Activated CD4-positive, alpha-beta T cell treated with anti-CD3 and anti-CD28 coated beads, Interleukin-2, amount 50 U/mL, for 24 hours (primary cell): ENCODE measurements around the gene LRRC27.
A peak's percentile ranks its signal among the peaks of the same experiment; 100 is the strongest.
"Not testable (repeated sequence)": the region's sequence is repeated elsewhere in the genome, so short reads cannot be mapped to it uniquely, and the experiment has no call there.

Experiments used
- DNase-seq, 2 donors: peaks; one replicate each; pipeline ENCODE4 v3.0.0-alpha.2; 2020; ENCODE audit warnings: low read depth in 1 of 2, low spot score in 1 of 2

The LRRC27 gene

DNA sequence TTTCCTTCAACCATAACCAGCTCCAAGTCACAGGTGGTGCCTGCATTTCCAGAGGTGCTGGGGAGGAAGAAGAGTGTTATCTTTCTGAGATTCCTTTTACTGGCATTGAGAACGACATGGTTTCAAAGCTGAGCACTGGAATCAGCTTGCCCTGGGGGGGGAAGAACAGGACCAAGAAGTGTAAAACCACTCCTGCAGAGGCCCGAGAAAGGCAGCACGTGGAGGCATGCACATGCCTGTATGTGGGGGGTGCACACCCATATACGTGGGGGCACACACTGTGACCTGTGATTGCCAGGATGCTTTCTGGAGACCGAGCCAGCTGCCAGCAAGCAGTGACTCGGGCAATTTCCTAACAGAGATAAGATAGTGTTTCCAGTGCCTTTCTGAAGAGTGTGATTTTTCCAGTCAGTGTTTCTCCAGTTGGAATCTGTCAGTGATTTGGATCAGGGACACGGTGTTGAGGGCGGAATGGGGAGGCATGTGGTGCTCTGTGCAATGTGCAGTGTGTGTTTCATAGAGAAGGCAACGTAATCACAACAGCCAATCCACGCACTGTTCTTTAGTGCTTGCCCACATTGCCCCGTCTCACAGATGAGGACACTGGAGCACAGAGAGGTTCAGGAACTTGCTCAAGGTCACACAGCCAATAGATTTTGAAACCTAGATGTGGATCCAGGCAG is 4.2 kb downstream of the LRRC27 start:
- no peak for DNase-seq

DNA sequence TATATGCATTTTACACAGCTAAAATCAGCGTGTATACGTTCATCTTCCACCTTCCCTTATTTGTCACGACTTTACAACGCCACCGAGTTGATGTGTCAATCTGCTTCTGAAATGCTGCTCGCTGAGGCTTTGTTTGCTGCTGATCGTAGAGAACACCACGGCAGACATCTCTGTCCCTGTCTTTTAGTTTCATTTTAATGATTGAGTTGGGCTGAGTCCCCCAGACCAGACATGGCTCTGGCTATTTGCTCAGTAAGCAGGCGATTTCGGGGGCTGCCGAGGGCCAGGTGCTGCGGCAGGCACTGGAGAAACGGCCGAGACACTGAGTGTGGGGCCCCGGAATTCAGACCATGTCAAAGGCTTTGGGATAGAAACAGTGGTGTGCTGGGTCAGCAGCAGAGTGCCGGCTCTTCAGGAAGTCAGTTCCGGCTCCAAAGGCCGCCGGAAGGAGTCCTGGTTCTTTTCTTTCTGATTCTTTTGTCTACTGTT is 5.0 kb downstream of the LRRC27 start:
- DNase-seq: no peak

DNA sequence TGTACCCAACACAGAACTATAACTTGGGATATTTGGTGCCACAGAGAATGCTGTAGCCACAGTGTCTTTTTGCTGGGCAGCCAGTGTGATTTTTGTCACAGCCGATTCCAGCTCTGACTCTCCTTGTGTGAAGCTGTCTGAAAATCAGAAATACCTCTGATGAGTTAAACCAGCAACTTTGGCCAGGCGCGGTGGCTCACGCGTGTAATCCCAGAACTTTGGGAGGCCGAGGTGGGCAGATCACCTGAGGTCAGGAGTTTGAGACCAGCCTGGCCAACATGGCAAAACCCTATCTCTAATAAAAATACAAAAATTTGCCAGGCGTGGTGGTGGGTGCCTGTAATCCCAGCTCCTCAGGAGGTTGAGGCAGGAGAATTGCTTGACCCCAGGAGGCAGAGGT is 5.9 kb downstream of the LRRC27 start:
- DNase-seq: not testable (repeated sequence)

DNA sequence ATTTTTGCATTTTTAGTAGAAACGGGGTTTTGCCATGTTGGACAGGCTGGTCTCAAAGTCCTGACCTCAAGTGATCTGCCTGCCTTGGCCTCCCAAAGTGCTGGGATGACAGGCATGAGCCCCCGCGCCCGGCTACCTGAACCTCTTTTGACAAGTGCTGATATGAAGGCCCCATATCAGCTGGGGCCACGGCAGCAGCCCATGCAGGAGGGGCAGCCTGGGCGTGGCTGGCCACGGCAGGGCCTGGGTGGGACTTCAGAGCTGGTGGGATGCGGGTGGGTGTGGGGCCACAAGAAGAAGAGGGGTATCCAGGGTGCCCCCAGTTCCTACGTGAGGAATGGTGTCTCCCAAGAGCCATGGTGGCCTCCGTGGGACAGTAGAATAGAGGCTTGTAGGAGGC is 6.9 kb downstream of the LRRC27 start:
- no peak for DNase-seq

DNA sequence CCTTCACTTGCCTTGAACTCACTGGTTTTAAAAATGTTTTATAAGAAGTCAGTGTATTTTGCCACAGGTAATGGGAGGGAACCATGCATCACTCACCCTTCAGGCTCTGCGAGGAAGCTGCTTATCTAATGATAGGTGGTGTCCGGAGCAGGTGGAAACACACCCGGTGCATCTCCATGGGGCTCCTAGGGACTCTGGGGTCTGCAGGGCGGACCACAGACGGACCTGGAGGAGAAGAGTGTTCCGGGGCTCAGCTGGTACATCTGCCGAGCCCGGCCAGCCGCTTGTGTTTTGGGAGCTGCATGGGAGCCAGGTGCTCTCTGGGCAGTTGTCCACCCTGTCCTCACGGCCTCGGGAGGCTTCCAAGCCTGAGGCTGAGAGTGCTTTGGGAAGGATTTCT is 7.3 kb downstream of the LRRC27 start:
- no peak for DNase-seq

DNA sequence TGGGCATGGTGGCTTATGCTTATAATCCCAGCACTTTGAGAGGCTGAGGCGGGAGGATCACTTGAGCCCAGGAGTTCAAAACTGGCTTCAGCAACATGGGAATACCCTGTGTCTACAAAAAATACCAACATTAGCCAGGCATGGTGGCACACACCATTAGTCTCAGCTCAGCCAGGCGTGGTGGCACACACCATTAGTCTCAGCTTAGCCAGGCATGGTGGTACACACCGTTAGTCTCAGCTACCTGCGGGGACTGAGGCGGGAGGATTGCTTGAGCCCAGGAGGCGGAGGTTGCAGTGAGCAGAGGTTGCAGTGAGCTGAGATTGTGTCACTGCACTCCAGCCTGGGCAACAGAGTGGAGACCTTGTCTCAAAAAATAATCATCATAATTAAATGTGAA is 9.0 kb downstream of the LRRC27 start:
- DNase-seq: no peak

DNA sequence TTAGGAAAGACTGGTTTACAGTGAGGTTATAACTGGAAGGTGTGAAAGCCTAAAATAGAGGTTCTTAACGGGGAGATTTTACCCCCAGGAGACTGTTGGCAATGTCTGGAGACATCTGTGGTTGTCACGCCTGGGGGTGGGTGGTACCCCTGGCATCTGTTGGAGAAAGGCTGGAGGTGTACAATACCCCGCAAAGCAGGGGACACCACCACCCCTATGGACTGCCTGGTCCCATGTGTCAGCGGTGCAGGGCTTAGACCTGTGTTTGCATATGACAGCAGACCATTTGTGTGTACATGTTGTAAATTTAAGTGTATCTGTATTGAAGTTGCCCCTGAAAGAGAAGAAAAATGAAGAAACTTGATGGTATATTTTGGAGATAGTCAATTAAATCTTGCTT is 9.8 kb downstream of the LRRC27 start:
- no peak for DNase-seq

DNA sequence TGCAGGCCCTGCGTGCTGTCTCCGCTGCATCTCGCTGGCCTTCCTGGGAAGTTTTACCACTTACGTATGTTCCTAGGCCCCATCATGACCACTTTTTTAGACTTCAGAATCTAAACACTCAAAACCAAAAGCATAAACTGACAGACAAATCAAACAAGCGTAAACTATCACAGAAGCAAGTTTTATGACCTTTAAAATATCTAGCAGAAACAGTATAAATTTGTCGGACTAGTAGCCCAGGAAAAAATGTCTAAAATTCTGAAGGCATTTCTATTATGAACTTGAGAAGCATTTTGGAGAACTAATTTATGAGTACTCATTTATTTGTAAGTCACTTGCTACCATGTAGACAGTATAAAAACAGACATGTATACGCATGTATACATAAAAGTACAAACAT is 10.6 kb downstream of the LRRC27 start:
- no peak for DNase-seq

DNA sequence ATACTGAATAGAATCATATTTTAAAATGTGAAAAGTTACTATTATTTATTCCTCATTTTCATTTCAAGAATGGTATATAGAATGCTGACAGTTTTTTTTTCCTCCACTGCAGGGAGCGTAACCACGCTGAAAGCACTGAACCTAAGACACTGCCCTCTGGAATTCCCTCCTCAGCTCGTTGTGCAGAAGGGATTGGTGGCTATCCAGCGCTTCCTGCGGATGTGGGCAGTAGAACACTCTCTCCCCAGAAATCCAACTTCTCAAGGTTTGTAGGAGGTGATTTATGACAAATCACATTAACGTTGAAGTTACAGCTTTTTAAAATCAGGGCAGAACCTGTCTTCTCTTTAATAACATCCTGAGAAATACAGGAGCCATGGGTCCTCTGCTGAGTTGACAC is 12.4 kb downstream of the LRRC27 start:
- no peak for DNase-seq

DNA sequence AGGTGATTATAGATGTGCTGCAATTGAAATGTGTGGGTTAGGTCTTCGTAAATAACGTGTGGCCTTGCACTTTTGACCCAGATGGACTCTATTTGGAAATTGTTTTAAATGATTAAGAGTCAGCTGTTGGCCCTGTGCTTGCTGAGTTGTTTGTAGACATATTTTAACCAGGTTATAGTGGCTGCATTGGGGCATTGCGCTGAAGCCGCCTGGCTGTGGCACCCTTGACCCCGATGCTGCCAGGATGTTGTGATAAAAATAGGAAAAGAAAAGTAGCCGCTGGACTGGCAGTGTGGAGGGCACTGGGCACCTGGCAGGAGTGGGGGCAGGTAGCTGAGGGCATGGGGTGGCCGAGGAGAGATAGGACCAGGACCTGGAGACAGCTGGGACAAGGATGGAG is 13.4 kb downstream of the LRRC27 start:
- DNase-seq: no peak

DNA sequence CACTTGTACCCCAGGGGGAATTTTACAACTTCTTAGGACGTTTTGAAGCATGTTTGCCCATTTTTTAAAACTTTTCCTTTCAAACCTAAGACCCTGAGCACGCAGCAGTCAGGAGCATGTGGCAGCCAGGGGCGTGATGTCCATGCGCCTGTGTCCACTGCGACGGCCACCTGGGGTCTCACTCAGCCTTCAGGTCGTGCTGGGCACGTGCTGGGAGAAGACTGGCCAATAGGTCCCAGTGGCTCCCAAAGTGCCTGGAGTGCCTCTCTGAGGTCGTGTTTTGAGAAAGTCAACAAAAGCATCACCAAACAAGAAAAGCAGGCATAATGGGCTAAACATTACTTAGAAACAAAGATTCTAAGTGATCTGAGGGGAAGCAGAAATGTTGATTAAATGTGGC is 14.8 kb downstream of the LRRC27 start:
- DNase-seq: no peak

DNA sequence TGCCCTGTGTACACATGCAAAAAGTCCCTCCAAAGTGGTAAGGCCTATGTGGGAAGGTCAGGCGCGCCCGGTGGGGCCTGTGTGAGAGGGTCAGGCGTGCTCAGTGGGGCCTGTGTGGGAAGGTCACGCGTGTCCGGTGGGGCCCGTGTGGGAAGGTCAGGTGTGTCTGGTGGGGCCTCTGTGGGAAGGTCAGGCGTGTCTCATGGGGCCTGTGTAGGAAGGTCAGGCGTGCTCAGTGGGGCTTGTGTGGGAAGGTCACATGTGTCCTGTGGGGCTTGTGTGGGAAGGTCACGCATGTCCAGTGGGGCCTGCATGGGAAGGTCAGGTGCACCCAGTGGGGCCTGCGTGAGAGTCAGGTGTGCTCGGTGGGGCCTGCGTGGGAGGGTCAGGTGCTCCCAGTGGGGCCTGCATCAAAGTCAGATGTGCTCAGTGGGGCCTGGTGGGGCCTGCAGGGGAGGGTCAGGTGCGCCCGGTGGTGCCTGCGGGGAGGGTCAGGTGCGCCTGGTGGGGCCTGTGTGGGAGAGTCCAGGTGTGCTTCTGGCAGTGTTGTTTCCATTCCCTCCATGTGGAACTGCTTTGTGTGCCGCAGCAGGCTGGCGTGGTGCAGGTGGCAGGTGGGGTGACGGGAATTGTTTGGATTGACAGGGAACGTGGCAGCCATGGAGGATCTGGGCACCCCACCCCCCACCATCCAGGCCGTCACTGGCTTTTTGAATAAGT is 15.4 kb downstream of the LRRC27 start:
- no peak for DNase-seq

DNA sequence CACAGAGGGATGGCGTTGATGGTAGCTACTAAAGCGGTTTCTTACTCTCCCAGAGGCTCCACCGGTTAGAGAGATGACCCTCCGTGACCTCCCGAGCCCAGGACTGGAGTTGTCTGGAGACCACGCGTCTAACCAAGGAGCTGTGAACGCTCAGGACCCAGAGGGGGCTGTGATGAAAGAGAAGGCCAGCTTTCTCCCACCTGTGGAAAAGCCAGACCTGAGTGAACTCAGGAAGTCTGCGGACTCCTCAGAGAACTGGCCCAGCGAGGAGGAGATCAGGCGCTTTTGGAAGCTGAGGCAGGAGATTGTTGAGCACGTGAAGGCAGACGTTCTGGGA is 15.9 kb downstream of the LRRC27 start:
- no peak for DNase-seq

DNA sequence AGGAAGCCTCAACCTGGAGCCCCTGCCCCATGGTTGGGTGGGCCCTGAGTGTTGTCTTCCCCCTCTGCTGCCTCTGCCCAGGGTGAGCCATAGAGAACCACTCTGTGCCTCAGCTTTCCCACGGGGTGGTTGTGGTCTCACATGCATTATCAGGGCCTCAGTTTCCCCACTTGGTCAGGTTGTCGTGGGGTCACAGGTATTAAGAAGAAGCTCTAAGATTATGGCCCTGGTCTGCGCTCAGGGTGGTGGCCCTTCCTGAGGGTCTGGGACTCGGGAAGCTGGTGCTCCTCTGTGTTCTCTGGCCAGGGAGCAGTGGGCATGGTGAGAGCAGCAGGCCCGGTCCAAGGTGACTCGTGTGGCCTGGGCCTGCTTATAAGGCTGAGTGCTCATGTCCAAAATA is 17.8 kb downstream of the LRRC27 start:
- DNase-seq: no peak

DNA sequence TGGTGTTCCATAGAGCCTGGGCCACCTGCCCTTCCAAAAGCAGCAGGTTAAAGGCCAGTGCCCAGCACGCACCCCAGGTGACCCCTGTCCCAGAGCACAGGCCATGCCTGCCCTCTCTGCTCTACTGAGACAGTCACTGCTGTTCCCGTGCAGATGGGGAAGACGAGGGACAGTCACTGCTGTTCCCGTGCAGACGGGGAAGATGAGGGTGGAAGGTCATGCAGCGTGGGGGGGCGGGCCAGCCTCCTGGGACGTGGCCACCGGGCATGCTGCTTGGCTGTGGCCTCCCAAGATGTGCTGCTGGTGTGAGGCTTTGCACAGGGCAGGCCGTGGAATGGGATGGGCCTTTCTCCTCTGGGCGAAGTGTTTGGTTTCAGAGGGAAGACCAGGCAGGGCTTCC is 18.4 kb downstream of the LRRC27 start:
- no peak for DNase-seq

DNA sequence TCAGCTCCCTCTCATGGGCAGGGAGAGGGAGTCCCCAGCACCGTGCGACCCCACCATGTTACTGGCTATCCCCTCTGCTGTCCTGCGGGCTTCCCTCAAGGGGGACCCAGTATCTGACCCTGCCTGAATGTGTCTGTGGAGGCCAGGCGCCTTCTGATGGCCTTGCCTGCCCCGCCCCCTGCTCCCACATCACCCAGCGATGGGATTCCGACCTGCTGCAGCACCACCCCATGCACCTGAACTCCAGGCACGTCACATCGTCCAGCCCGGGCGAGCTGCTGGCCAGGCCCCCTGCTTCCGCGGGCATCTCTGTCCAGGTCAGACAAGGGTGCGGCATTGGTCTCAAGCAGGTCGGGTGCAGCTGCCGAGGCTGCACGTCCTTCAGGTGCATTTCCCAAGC is 19.0 kb downstream of the LRRC27 start:
- no peak for DNase-seq

DNA sequence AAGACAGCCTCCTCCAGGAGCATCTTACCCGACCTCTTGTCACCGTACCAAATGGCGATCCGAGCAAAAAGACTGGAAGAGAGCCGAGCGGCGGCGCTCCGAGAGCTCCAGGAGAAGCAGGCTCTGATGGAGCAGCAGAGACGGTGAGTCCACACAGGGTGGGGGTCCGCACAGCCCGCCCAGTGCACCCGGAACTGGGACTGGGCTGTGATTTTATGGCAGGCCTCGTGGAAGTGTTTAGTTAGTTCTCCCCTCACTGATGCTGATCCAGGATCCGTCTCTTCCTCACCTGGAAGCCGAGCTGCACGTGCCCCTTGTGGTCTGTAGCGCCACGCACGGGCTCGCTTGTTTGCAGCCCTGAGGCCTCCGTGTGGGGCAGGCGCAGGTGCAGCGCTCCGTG is 19.6 kb downstream of the LRRC27 start:
- no peak for DNase-seq

DNA sequence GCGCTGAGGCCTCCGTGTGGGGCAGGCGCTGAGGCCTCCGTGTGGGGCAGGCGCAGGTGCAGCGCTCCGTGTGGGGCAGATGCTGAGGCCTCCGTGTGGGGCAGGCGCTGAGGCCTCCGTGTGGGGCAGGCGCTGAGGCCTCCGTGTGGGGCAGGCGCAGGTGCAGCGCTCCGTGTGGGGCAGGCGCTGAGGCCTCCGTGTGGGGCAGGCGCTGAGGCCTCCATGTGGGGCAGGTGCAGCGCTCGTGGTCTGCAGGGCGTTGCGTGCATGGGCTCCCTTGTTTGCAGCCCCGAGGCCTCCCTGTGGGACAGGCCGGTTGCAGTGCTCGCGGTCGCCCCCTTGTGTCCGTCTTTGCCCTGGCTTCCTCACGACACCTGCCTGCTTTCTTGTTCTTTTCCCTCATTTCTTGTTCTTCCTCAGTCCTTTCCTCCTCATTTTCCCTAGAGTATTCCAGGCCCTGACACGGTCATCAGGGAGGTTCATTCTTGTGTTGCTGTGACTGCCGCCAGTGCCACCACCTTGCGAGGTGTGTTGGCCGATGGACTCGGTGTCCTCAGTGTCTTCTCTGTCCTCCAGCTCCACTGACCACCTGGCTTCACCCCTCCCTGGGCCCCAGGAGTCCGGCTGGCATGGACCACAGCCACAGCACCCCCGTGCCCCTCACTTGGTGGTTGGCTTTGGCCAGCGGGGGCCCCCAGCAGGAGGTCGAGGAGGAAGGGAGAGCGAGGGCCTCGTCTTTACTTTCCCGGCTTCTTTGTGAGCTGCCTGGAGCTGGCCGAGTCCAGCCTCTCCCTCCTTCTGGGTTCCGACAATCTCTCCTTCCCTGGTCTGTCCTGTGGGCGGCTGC is 20.7 kb downstream of the LRRC27 start:
- DNase-seq: peak; percentile 52 to 71

DNA sequence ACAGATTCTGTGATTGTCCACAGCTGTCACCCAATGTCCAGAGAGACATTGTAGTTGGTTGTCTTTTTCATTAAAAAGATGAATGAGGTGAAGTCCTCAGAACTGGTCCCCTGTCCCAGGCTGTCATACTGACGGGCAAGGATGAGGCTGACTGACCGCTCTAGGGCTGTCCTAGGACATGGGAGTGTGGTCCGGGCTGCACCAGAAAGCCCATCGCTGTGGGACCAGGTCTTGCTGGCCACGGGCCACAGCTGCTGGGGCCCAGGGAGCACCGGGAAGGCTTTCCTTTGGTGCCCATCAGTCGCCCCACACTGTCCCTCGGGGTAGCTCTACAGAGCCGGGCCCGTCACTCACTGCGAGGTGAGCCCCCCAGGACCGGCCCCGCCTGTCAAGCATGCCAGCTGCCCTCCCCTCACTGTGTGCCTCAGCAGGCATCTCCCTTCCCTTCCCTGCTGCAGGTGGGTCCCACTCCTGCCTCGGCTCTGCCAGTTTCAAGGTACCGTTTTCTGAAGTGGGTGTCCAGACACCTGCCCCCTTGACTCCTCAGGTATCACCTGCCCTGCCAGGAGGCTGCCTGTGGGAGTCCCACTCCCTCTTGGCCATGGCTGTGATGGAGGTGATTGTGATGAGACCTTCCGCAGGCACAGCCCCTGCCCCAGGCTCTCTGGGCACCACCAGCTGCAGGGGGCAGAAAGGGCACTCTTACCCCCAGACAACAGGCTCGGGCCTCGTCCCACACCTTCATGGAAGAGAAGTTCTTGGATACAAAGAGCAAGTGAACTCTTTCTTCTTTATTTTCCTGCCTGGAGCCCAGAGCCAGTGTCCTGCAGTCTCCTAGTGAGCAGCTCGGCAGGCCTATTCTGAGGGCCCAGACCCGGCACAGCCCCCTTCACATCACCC is 21.7 kb downstream of the LRRC27 start:
- no peak for DNase-seq

DNA sequence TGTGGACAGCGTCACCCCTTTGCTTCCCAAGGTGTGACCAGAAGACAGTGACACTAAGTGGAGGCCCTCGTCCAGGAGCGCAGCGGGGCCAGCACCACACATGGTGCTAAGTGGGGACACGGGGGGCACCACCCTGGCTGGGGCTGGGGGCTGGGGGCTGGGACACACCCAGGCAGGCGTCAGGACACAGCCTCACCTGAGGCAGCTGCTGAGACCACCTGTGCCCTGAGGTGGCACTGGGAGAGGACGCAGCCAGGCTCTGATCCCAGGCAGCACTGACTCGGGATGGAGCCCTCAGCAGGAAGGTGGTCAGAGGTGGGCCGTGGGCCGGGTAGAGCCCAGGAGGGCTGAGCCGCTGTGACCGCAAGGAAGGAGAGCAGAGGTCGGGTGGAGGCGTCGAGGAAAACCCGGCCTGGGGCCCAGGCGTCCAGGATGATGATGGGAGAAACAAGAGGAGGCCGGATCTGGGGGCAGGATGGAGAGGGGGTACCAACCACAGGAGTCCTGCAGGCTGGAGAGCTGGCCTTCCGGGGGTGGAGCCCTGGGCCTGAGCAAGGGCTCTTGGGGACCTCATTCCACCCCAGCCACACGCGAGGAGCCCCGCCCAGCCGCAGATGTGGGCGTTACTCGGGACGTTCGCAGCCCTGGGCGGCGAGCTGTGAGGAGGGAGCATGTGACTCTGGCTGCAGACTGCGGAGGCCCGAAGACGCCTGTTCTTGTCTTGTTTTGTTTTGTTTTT is 22.5 kb downstream of the LRRC27 start:
- no peak for DNase-seq
